ENCODE data around the gene SLC5A3. TPM values are rescaled to one million over a fixed set of nuclear protein-coding genes. Genes with fewer than 3 reads are reported as not detected.

The SLC5A3 gene
- total and polyA plus RNA-seq, 7 donors, result 0.60 to 41.8 (median 20.6) TPM

DNA sequence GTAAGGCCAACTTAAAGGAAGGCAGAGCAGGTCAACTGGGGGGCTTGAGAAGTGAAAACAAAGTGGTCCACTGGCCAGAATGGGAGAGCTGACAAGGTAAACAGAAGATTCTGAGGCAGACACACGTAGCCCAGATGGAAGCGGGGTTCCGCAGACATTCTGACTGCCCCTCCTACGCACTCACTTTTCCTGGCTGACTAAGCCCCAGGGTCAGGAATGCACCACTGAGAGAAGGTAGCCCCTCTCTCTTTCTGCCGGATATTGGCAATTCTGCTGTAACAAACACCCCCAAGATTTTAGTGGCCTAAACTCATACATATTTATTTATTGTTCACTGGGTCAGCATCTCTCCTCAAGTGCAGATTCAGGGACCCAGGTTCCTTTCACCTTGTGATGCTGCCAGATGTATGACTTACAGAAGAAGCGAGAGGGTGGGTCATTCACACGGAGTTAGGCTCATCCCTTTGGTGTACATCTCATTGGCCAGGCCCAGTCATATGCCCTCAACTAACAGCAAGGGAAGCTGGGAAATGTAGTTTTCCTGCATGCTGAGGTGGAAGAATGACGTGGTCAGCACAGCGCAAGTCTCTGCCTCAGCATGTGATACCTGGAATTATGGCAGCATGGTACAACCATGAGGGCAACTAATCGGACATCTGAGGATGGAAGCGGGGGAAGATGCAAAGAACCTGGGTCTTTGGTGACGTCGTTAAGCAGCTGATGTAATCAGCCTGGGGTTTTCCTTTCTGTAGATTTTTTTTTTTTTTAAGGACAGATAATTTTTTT lies 43.4 kb upstream of the SLC5A3 start:
- no peak for DNase-seq
- no peak for TF ChIP-seq POLR2AphosphoS5 (IDR thresholded peaks at IDR 0.05)
- TF ChIP-seq EP300 (IDR thresholded peaks at IDR 0.05), result no peak
- no peak for TF ChIP-seq CTCF (IDR thresholded peaks at IDR 0.05)
- TF ChIP-seq POLR2A (IDR thresholded peaks at IDR 0.05), result no peak
- Histone ChIP-seq H3K4me1 (peaks cover 0 to 7% (median 4%) of the 10 kb centered on the region in 4 donors), H3K27me3 (no peaks in the 10 kb centered on the region), H3K36me3 (no peaks in the 10 kb centered on the region), H3K27ac (no peak overlapping the region), H3K9me3 (no peaks in the 10 kb centered on the region), H3K4me3 (no peak overlapping the region)
- WGBS, 2 donors, result 68 to 77% methylated on average over 13 of the region's 13 CpGs
- intact Hi-C loops (cut with DNase I), result no loop called here

GRCh38 chr21:34031835-34032370 lies 41.5 kb upstream of the SLC5A3 start:
- TF ChIP-seq POLR2AphosphoS5 (IDR thresholded peaks at IDR 0.05) (no peak), EP300 (IDR thresholded peaks at IDR 0.05) (no peak), CTCF (IDR thresholded peaks at IDR 0.05) (no peak), POLR2A (IDR thresholded peaks at IDR 0.05) (no peak)
- Histone ChIP-seq H3K27ac (no peak overlapping the region), H3K4me3 (no peak overlapping the region), H3K4me1 (no peaks in the 10 kb centered on the region), H3K27me3 (no peaks in the 10 kb centered on the region), H3K9me3 (no peaks in the 10 kb centered on the region), H3K36me3 (no peaks in the 10 kb centered on the region)
- intact Hi-C loops (cut with DNase I), result no loop called here
- DNase-seq, result no peak
- WGBS, 2 donors, result 20 to 70% methylated on average over 11 of the region's 11 CpGs

DNA sequence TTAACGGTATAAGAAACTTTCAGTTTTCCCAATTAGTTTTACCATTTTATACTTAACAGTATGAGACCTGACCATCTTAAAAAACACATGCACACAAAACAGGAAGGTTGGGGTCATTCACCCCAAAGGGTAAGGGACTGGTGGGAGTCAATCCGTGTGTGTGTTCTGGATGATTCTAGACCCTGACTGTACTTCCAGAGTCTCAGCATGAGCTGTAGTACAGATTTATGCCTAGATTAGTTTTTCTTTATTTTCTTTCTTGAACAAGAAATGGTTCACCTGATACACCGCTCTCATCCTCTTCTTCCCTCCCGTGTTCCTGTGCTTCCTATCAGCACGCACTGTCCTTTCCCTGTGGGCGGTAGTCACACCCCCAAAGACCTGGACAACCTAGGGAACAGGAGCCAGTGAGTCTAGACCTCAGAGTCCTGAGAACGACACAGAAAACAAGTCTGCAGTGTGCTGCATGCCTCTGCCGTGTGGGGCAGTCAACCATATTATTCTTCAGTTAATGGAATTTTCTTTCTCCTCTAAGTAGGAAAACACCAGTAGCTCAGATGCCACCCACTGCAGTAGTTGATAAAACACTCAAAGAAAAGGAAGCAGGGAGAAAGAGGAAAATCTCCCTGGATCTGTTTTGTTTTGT lies 38.9 kb upstream of the SLC5A3 start:
- H3K36me3 ChIP-seq, result no peaks in the 10 kb centered on the region
- WGBS, 2 donors, result 84 to 90% methylated on average over 8 of the region's 8 CpGs
- H3K9me3 ChIP-seq, result no peaks in the 10 kb centered on the region
- H3K4me1 ChIP-seq, result no peaks in the 10 kb centered on the region
- H3K27ac ChIP-seq, result no peak overlapping the region
- H3K27me3 ChIP-seq, result no peaks in the 10 kb centered on the region
- TF ChIP-seq POLR2A (IDR thresholded peaks at IDR 0.05) (no peak), POLR2AphosphoS5 (IDR thresholded peaks at IDR 0.05) (no peak), CTCF (IDR thresholded peaks at IDR 0.05) (no peak), EP300 (IDR thresholded peaks at IDR 0.05) (no peak)
- no peak overlapping the region for H3K4me3 ChIP-seq
- intact Hi-C loops (cut with DNase I), result no loop called here
- DNase-seq, result no peak

DNA sequence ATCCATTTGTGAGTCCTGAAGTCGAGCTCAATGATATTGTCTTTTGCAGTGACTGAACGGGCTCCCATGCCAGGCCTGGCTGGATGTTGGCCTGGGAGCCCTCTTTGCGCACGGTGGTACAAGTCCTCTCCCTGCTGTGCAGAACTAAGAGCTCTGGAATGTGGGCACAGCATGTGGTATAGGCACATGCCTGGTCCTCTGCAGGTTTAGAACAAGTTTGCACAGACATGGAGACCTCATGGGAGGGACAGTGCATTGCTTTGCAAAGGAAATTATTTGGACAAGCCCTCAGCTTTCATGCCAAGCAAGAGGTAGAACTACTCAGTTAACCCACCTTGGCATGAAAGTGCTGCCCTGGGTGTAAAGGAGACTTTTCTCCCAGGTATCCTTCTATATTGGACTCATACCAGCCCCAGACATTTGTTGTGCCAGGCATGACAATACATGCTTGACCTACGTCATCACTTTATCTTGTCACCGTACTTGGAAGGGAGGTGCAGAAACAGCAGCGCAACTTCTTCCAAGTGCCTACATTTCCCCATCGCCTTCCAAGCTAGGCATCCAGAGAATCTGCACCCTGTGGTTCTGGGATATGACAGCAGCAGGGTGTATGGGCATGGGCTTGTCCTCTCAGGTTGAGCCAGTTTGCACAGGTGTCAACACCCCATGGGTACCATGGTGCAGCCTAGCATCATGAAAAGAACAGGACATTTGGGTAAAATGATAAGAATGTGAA lies 37.6 kb upstream of the SLC5A3 start:
- DNase-seq, result no peak
- Histone ChIP-seq H3K36me3 (no peaks in the 10 kb centered on the region), H3K4me3 (no peak overlapping the region), H3K9me3 (no peaks in the 10 kb centered on the region), H3K27ac (no peak overlapping the region), H3K27me3 (no peaks in the 10 kb centered on the region), H3K4me1 (no peaks in the 10 kb centered on the region)
- WGBS, 2 donors, result 94 to 96% methylated on average over 8 of the region's 8 CpGs
- intact Hi-C loops (cut with DNase I), result no loop called here
- TF ChIP-seq POLR2AphosphoS5 (IDR thresholded peaks at IDR 0.05), result no peak
- no peak for TF ChIP-seq EP300 (IDR thresholded peaks at IDR 0.05)
- no peak for TF ChIP-seq POLR2A (IDR thresholded peaks at IDR 0.05)
- no peak for TF ChIP-seq CTCF (IDR thresholded peaks at IDR 0.05)
